GM12878 (cell line): Measurements from ENCODE around the gene SORBS1.

Source experiments
- DPF2 ChIP-seq: fragments of 450-650 bp; IDR thresholded peaks from 2 replicates; pipeline ENCODE4 v1.6.1; 2017; ENCODE audit warnings: mild to moderate bottlenecking
- ZNF384 ChIP-seq: IDR thresholded peaks from 2 replicates; pipeline ENCODE4 v1.6.1; 2012; ENCODE audit warnings: low read depth, mild to moderate bottlenecking, low read length, improper control_type of control experiment, borderline replicate concordance
- TF ChIP-seq, protein P1 (sequence below): fragments of 450-650 bp; formaldehyde crosslinking; IDR thresholded peaks from 2 replicates; pipeline ENCODE4 v1.4.0; 2020; ENCODE audit warnings: mild to moderate bottlenecking, moderate library complexity

DNA sequence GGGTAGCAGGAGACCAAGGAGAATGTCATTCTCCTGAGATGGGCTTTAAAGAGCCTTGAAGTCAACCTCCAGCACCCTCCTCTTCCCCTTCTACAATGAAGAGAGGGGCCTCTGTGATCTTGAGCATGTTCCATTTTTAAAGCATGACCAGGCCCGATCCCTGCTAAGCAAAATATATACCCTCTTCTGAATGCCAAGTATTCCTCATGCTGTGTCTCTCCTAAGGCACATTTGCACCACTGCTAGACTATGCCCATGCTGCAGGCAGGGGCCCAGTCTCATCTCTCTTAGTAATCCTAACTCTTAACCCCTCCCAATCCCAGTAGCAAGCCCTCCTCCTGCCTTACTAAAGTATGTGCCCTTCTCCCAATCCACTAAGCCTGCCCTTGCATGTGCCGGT, 18.4 kb downstream of the SORBS1 start:
- TF ChIP-seq ZNF384 (no peak), DPF2 (no peak)
- TF ChIP-seq, protein P1, sequence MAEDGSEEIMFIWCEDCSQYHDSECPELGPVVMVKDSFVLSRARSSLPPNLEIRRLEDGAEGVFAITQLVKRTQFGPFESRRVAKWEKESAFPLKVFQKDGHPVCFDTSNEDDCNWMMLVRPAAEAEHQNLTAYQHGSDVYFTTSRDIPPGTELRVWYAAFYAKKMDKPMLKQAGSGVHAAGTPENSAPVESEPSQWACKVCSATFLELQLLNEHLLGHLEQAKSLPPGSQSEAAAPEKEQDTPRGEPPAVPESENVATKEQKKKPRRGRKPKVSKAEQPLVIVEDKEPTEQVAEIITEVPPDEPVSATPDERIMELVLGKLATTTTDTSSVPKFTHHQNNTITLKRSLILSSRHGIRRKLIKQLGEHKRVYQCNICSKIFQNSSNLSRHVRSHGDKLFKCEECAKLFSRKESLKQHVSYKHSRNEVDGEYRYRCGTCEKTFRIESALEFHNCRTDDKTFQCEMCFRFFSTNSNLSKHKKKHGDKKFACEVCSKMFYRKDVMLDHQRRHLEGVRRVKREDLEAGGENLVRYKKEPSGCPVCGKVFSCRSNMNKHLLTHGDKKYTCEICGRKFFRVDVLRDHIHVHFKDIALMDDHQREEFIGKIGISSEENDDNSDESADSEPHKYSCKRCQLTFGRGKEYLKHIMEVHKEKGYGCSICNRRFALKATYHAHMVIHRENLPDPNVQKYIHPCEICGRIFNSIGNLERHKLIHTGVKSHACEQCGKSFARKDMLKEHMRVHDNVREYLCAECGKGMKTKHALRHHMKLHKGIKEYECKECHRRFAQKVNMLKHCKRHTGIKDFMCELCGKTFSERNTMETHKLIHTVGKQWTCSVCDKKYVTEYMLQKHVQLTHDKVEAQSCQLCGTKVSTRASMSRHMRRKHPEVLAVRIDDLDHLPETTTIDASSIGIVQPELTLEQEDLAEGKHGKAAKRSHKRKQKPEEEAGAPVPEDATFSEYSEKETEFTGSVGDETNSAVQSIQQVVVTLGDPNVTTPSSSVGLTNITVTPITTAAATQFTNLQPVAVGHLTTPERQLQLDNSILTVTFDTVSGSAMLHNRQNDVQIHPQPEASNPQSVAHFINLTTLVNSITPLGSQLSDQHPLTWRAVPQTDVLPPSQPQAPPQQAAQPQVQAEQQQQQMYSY (CRISPR knock-in tag), result no peak
